ENCODE measurements around the gene DNAJC12.

GRCh38 chr10:67770537-67770936, 67.5 kb downstream of the DNAJC12 start:
- no peak for TF ChIP-seq POLR2A (IDR thresholded peaks at IDR 0.05)
- no peak for TF ChIP-seq CTCF (IDR thresholded peaks at IDR 0.05)

Data from uterus (tissue), 2 donors.